ENCODE measurements around the gene LDLRAD3. TPM values are rescaled to one million over a fixed set of nuclear protein-coding genes. Genes with fewer than 3 reads are reported as not detected.
A peak's percentile ranks its signal among the peaks of the same experiment; 100 is the strongest.

Gene LDLRAD3
- total and polyA plus RNA-seq, 4 donors, result 20.9 to 25.6 (median 22.8) TPM

DNA sequence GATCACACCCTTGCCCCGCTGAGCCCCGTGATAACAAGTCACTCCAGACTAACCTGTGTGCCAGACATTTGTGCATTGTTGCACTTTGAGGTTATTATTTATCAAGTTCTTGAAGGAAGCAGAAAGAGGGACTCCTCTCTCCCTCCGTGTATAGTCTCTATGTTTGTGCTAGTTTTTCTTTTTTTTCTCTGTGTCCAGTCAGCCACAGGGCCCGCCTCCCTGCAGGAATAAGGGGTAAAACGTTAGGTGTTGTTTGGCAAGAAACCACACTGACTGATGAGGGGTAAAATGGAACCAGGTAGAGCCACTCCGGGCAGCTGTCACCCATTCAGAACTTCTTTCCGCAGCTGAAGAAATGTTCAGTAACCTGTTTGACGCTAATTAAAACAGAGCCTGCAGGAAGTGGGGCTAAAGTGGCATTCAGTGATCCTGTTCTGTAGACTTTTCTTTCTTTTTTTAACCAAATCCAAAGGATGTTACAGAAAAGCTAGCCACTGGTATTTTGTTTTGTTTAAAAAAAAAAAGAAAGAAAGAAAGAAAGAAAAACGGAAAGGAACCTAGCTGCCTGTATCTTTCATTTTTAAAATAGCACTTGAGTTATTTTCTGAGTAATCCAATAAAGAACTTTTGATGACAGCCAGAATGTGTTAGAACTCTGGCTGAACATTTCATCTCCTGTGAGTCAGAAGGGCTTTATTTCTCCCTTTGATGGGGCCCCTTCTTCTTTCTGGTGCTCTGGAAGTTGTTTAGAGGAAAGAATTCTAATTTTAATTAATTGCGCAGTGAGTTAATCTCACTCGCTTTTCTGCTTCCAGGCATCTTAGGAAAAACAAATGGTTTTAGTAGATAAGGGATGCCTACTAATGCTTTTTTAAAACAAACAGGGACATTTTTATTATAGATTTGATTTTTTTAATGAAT lies 287.2 kb downstream of the LDLRAD3 start:
- H3K4me3 ChIP-seq (ENCODE audit: low read depth, low read length), result no peak overlapping the region
- H3K27me3 ChIP-seq (ENCODE audit: control insufficient read depth, insufficient read depth, low read length), result no peaks in the 10 kb centered on the region
- 30% methylated on average over 4 of the region's 11 CpGs for WGBS (ENCODE audit: insufficient coverage)
- H3K27ac ChIP-seq (ENCODE audit: low read depth, low read length), result peak overlapping the region; percentile 12
- H3K9me3 ChIP-seq (ENCODE audit: control insufficient read depth, insufficient read depth, low read length), result no peaks in the 10 kb centered on the region
- peaks cover 2% of the 10 kb centered on the region for H3K4me1 ChIP-seq (ENCODE audit: control insufficient read depth, insufficient read depth, low read length)
- DNase-seq (ENCODE audit: low read depth in 4 of 6, low spot score in 6 of 6), result peak in 2 of 6 donors; percentile 50 to 57
- peaks cover 12% of the 10 kb centered on the region for H3K36me3 ChIP-seq (ENCODE audit: control insufficient read depth, insufficient read depth, low read length)

DNA sequence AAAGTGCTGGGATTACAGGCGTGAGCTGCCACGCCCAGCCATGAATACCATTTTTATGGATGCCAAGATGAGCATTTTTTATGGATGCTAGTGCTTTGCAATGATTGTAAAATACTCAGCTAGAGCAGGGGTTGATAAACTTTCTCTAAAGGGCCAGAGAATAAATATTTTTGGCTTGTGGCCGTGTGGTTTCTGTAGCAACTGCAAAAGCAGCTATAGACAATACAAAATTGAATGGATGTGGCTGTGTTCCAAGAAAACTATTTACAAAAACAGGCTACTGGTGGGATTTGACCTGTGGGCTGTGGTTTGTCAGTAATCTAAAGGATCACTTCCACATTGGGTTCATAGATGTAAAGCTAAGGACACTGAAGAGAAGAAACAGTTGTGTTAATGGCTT lies 289.3 kb downstream of the LDLRAD3 start:
- peaks cover 7% of the 10 kb centered on the region for H3K36me3 ChIP-seq (ENCODE audit: control insufficient read depth, insufficient read depth, low read length)
- 0% methylated on average over 1 of the region's 3 CpGs for WGBS (ENCODE audit: insufficient coverage)
- H3K27ac ChIP-seq (ENCODE audit: low read depth, low read length), result no peak overlapping the region
- peaks cover 2% of the 10 kb centered on the region for H3K4me1 ChIP-seq (ENCODE audit: control insufficient read depth, insufficient read depth, low read length)
- H3K27me3 ChIP-seq (ENCODE audit: control insufficient read depth, insufficient read depth, low read length), result no peaks in the 10 kb centered on the region
- no peaks in the 10 kb centered on the region for H3K9me3 ChIP-seq (ENCODE audit: control insufficient read depth, insufficient read depth, low read length)
- peak in 2 of 6 donors; percentile 45 to 69 for DNase-seq (ENCODE audit: low read depth in 4 of 6, low spot score in 6 of 6)
- no peak overlapping the region for H3K4me3 ChIP-seq (ENCODE audit: low read depth, low read length)

DNA sequence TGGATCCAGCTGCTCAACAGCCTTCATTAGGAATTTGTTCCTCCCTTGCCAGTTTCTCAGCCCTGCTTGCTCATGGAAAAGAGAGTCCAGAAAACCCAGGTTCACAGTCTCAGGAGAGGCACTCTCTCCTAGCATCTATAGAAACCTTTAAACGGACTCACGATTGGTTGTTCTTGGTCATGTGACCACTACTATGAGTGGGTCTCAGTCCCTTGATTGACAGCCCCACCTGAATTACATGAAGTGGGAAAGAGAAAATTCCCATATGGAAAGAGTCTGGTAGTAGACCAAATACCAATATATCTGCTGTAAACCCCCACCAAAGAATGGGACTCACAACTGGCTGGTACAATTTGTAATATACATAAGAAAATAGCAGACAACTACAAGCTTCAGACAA lies 291.0 kb downstream of the LDLRAD3 start:
- Histone ChIP-seq H3K4me1 (ENCODE audit: control insufficient read depth, insufficient read depth, low read length) (peaks cover 2% of the 10 kb centered on the region), H3K4me3 (ENCODE audit: low read depth, low read length) (no peak overlapping the region), H3K9me3 (ENCODE audit: control insufficient read depth, insufficient read depth, low read length) (no peaks in the 10 kb centered on the region), H3K27me3 (ENCODE audit: control insufficient read depth, insufficient read depth, low read length) (no peaks in the 10 kb centered on the region), H3K27ac (ENCODE audit: low read depth, low read length) (no peak overlapping the region), H3K36me3 (ENCODE audit: control insufficient read depth, insufficient read depth, low read length) (no peaks in the 10 kb centered on the region)
- DNase-seq (ENCODE audit: low read depth in 4 of 6, low spot score in 6 of 6), result no peak
- no CpG with 5 or more reads among the region's 2 CpGs for WGBS (ENCODE audit: insufficient coverage)

DNA sequence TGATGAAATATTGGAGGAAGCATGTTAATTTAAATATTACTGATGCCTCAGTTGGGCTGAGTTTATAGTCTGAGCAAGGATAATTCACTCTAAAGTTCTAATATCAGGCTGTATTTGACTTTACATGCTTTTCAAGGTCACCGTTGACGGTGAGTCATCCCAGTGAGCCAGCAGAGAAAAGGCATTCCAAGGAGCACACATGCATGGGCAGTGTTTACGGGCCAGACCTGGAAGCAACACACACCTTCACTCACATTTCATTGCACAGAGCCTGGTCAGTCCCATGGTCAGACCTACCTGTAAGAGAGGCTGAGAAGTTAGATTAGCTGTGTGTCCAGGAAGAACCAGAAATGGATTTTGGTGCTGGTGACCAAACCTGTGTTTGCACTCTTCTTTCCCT lies 291.9 kb downstream of the LDLRAD3 start:
- H3K36me3 ChIP-seq (ENCODE audit: control insufficient read depth, insufficient read depth, low read length), result no peaks in the 10 kb centered on the region
- WGBS (ENCODE audit: insufficient coverage), result 93% methylated on average over 2 of the region's 3 CpGs

DNA sequence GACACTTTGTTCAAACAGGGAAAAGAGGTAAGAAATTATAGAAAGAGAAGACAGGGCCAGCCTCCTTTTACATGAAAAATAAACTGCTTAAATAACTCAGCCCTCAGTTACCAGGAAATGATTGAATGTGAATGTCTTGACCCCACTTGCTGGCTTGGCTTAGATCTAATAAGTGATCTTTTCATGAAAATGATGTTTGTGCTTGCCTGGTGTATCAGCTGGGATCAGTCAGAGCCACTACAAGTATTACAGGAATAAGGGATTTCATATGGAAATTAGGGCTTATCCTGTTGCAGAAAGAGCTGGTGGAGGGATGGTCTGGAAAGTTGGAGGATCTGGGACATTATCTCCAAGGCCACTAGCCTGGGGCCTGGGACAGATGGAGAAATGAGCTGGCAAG lies 293.5 kb downstream of the LDLRAD3 start:
- Histone ChIP-seq H3K27me3 (ENCODE audit: control insufficient read depth, insufficient read depth, low read length) (no peaks in the 10 kb centered on the region), H3K36me3 (ENCODE audit: control insufficient read depth, insufficient read depth, low read length) (no peaks in the 10 kb centered on the region), H3K4me1 (ENCODE audit: control insufficient read depth, insufficient read depth, low read length) (peaks cover 10% of the 10 kb centered on the region), H3K27ac (ENCODE audit: low read depth, low read length) (no peak overlapping the region), H3K9me3 (ENCODE audit: control insufficient read depth, insufficient read depth, low read length) (no peaks in the 10 kb centered on the region), H3K4me3 (ENCODE audit: low read depth, low read length) (no peak overlapping the region)
- DNase-seq (ENCODE audit: low read depth in 4 of 6, low spot score in 6 of 6), result no peak

More for the DNA sequence above, 291.9 kb downstream of the LDLRAD3 start:
- DNase-seq (ENCODE audit: low read depth in 4 of 6, low spot score in 6 of 6), result no peak
- H3K9me3 ChIP-seq (ENCODE audit: control insufficient read depth, insufficient read depth, low read length), result no peaks in the 10 kb centered on the region
- H3K27me3 ChIP-seq (ENCODE audit: control insufficient read depth, insufficient read depth, low read length), result no peaks in the 10 kb centered on the region
- peaks cover 9% of the 10 kb centered on the region for H3K4me1 ChIP-seq (ENCODE audit: control insufficient read depth, insufficient read depth, low read length)
- H3K27ac ChIP-seq (ENCODE audit: low read depth, low read length), result no peak overlapping the region
- H3K4me3 ChIP-seq (ENCODE audit: low read depth, low read length), result no peak overlapping the region

DNA sequence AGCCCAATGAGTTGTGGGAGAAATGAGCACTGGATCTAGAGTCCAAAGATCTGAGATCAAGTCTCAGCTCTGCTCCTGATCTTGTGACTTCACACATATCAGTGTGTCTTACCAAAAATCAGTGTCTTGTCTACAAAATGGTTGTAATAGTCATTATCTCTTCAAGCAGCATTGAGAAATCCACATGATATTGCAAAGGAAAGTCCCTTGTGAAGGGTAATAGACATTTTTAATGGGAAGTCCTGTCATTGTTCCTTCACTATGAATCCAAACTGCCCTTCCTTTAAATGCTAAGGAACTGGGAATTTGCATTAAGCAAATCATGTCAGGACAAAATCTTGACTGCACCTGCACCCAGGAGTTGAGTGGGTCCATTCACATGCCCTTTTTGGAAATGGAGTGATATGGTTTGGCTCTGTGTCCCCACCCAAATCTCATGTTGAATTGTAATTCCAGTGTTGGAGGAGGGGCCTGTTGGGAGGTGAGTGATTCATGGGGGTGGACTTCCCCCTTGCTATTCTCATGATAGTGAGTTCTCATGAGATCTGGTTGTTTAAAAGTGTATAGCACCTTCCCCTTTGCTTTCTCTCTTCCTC lies 294.3 kb downstream of the LDLRAD3 start:
- no peaks in the 10 kb centered on the region for H3K9me3 ChIP-seq (ENCODE audit: control insufficient read depth, insufficient read depth, low read length)

DNA sequence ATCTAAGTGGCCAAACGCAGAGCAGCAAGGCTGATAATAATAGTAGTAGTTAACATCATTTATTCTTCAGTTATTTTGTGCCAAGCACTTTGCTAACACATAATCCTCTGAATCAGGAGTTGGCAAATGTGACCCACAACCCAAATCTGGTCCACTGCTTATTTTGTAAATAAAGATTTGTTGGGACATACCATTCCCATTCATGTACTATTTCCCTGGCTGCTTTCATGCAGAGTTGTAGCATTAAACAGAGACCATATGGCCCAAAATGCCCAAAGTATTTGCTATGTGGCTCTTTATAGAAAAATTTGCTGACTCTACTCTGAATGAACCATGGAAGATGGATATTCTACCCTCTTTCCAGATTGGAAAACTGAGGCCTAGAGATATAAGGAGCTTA lies 295.0 kb downstream of the LDLRAD3 start:
- H3K27ac ChIP-seq (ENCODE audit: low read depth, low read length), result no peak overlapping the region
- no peaks in the 10 kb centered on the region for H3K36me3 ChIP-seq (ENCODE audit: control insufficient read depth, insufficient read depth, low read length)
- H3K4me1 ChIP-seq (ENCODE audit: control insufficient read depth, insufficient read depth, low read length), result peaks cover 8% of the 10 kb centered on the region
- no peak overlapping the region for H3K4me3 ChIP-seq (ENCODE audit: low read depth, low read length)
- no peaks in the 10 kb centered on the region for H3K9me3 ChIP-seq (ENCODE audit: control insufficient read depth, insufficient read depth, low read length)
- no CpG with 5 or more reads among the region's 1 CpG for WGBS (ENCODE audit: insufficient coverage)
- DNase-seq (ENCODE audit: low read depth in 4 of 6, low spot score in 6 of 6), result no peak
- no peaks in the 10 kb centered on the region for H3K27me3 ChIP-seq (ENCODE audit: control insufficient read depth, insufficient read depth, low read length)

More for the DNA sequence above, 294.3 kb downstream of the LDLRAD3 start:
- Histone ChIP-seq H3K4me1 (ENCODE audit: control insufficient read depth, insufficient read depth, low read length) (peaks cover 8% of the 10 kb centered on the region), H3K27me3 (ENCODE audit: control insufficient read depth, insufficient read depth, low read length) (no peaks in the 10 kb centered on the region), H3K4me3 (ENCODE audit: low read depth, low read length) (no peak overlapping the region), H3K36me3 (ENCODE audit: control insufficient read depth, insufficient read depth, low read length) (no peaks in the 10 kb centered on the region), H3K27ac (ENCODE audit: low read depth, low read length) (no peak overlapping the region)
- DNase-seq (ENCODE audit: low read depth in 4 of 6, low spot score in 6 of 6), result no peak

DNA sequence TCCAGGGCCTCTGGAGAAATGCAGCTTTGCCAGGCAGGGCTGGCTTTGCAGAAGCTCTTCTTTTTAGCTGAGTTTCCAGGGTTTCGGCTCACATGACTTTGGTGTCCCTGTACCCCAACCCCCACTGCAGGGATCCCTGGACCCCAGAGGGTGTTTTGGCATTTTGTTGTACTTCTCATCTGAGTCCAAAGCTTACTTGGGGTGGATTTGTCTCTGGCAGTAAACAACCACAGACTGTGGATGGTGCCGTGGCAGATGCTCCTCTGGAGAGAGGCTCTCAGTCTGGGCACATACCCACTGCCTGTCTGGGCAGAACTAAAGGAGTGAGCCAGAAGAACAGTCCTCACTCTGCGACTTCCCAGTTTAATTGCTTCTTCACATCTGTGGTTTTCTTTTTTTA lies 295.8 kb downstream of the LDLRAD3 start:
- Histone ChIP-seq H3K27me3 (ENCODE audit: control insufficient read depth, insufficient read depth, low read length) (no peaks in the 10 kb centered on the region), H3K36me3 (ENCODE audit: control insufficient read depth, insufficient read depth, low read length) (no peaks in the 10 kb centered on the region), H3K4me1 (ENCODE audit: control insufficient read depth, insufficient read depth, low read length) (peaks cover 8% of the 10 kb centered on the region), H3K9me3 (ENCODE audit: control insufficient read depth, insufficient read depth, low read length) (no peaks in the 10 kb centered on the region), H3K4me3 (ENCODE audit: low read depth, low read length) (no peak overlapping the region), H3K27ac (ENCODE audit: low read depth, low read length) (no peak overlapping the region)
- 73% methylated on average over 2 of the region's 3 CpGs for WGBS (ENCODE audit: insufficient coverage)
- DNase-seq (ENCODE audit: low read depth in 4 of 6, low spot score in 6 of 6), result peak in 1 of 6 donors; percentile 93

DNA sequence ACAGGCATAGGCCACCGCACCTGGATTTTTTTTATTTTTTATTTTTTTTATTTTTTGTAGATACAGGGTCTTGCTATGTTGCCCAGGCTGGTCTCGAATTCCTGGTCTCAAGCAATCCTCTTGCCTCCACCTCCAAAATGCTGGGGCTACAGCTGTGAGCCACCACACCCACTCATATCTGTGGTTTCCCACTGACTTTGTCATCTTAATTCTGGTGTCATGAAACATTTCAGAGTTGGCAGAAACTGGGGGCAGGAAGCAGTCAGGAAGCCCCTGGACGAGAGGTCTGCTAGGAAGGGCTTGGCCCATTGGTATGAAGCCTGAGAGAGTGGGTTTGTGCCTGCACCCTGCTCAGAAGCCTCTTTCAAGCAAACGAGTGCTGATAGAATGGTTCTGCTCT lies 296.3 kb downstream of the LDLRAD3 start:
- H3K4me1 ChIP-seq (ENCODE audit: control insufficient read depth, insufficient read depth, low read length), result peaks cover 8% of the 10 kb centered on the region
- no peak overlapping the region for H3K27ac ChIP-seq (ENCODE audit: low read depth, low read length)
- WGBS (ENCODE audit: insufficient coverage), result 84% methylated on average over 2 of the region's 4 CpGs
- H3K4me3 ChIP-seq (ENCODE audit: low read depth, low read length), result no peak overlapping the region
- no peaks in the 10 kb centered on the region for H3K36me3 ChIP-seq (ENCODE audit: control insufficient read depth, insufficient read depth, low read length)
- H3K27me3 ChIP-seq (ENCODE audit: control insufficient read depth, insufficient read depth, low read length), result no peaks in the 10 kb centered on the region
- no peak for DNase-seq (ENCODE audit: low read depth in 4 of 6, low spot score in 6 of 6)
- no peaks in the 10 kb centered on the region for H3K9me3 ChIP-seq (ENCODE audit: control insufficient read depth, insufficient read depth, low read length)

DNA sequence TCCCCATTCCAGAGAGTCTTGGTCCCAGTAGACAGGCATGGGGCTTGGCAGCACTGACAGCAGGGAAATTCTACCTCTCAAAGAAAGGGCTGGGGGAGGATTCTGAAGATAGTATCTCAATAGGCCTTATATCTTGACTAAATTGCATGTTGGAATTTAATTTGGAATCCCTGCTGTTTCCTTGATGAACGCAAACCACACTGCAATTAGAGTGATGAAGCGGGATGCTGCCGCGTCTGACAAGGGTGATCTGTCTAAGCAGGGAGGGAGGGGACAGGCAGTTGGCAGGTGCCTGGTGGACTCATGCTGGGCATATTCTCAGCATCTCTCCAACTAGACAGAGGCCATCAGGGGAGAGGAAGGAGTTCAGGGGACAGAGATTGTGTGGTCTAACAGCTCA lies 296.9 kb downstream of the LDLRAD3 start:
- Histone ChIP-seq H3K4me1 (ENCODE audit: control insufficient read depth, insufficient read depth, low read length) (peaks cover 8% of the 10 kb centered on the region), H3K27me3 (ENCODE audit: control insufficient read depth, insufficient read depth, low read length) (no peaks in the 10 kb centered on the region), H3K27ac (ENCODE audit: low read depth, low read length) (no peak overlapping the region), H3K9me3 (ENCODE audit: control insufficient read depth, insufficient read depth, low read length) (no peaks in the 10 kb centered on the region), H3K36me3 (ENCODE audit: control insufficient read depth, insufficient read depth, low read length) (no peaks in the 10 kb centered on the region), H3K4me3 (ENCODE audit: low read depth, low read length) (no peak overlapping the region)
- peak in 2 of 6 donors; percentile 49 to 92 for DNase-seq (ENCODE audit: low read depth in 4 of 6, low spot score in 6 of 6)
- 50% methylated on average over 2 of the region's 4 CpGs for WGBS (ENCODE audit: insufficient coverage)

All from spinal cord (tissue), 10 donors.